Activated T-helper 1 cell treated with anti-CD3 and anti-CD28 coated beads, Interleukin-12 subunit alpha, Interleukin-12 subunit beta, Interleukin-2, Interleukin-4 antibody, amounts not matched to agents 30 ng/mL and 10 ng/mL and 1 ng/mL, durations not matched to agents 14 hours and 24 hours and 36 hours (primary cell): Measurements from ENCODE around the gene RPRD1A. TPM values are rescaled to one million over a fixed set of nuclear protein-coding genes. Genes with fewer than 3 reads are reported as not detected.

Experiments used
- DNase-seq: peaks from one replicate; pipeline ENCODE4 v3.0.0; 2021; ENCODE audit warnings: low spot score
- H3K27ac Mint-ChIP-seq: one replicate; pipeline ENCODE4 v1.8.0; 2021; ENCODE audit warnings: mild to moderate bottlenecking, mixed read lengths
- H3K27me3 Mint-ChIP-seq: one replicate; pipeline ENCODE4 v1.8.0; 2022; ENCODE audit warnings: mild to moderate bottlenecking, moderate library complexity, mixed read lengths; ENCODE audit not compliant: insufficient read depth
- H3K36me3 Mint-ChIP-seq: one replicate; pipeline ENCODE4 v1.8.0; 2021; ENCODE audit warnings: low read depth, mixed read lengths
- H3K4me1 Mint-ChIP-seq: one replicate; pipeline ENCODE4 v1.8.0; 2021; ENCODE audit warnings: low read depth, mixed read lengths
- H3K4me3 Mint-ChIP-seq: one replicate; pipeline ENCODE4 v1.8.0; 2021; ENCODE audit warnings: mild to moderate bottlenecking, moderate library complexity, mixed read lengths
- H3K9me3 Mint-ChIP-seq: one replicate; pipeline ENCODE4 v1.8.0; 2021; ENCODE audit warnings: mixed read lengths
- intact Hi-C: fragments of 100-400 bp; cut with micrococcal nuclease; formaldehyde crosslinking; loops from one replicate; pipeline ENCODE4 v1.15.1; 2024
- total RNA-seq: library from RNA; stranded (reverse); gene quantifications from 2 replicates; pipeline ENCODE4 v1.2.3, GENCODE V29; 2022

The RPRD1A gene
- total RNA-seq, 1 donor from 2014 or later = 20.5 TPM

- no peak overlapping the region for H3K4me3 Mint-ChIP-seq
- no peak for DNase-seq
- no peaks in the 10 kb centered on the region for H3K9me3 Mint-ChIP-seq
- H3K27me3 Mint-ChIP-seq = peaks cover 12% of the 10 kb centered on the region
- H3K4me1 Mint-ChIP-seq = peaks cover 11% of the 10 kb centered on the region
- intact Hi-C loops = no loop called here
- no peaks in the 10 kb centered on the region for H3K36me3 Mint-ChIP-seq
- H3K27ac Mint-ChIP-seq = no peak overlapping the region
These were observed 119.3 kb downstream of the RPRD1A start for GRCh38 chr18:35948080-35948479.

DNA sequence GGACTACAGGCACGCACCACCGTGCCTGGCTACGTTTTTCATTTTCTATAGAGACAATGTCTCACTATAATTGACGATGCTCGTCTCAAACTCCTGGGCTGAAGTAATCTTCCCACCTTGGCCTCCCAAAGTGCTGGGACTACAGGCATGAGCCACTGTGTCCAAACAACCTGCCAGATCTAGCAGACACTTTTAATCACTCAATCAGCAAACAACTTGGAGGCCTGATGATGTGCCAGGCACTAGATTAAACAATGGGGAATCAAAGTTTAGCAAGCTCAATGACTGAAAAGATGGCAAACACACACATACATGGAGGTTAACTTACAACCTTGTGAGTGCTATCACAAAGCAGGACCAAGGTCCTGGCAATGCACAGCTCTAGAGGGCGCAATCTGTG is 124.7 kb downstream of the RPRD1A start:
- no peaks in the 10 kb centered on the region for H3K4me1 Mint-ChIP-seq
- H3K27me3 Mint-ChIP-seq = no peaks in the 10 kb centered on the region
- DNase-seq = no peak
- H3K27ac Mint-ChIP-seq = no peak overlapping the region
- no peaks in the 10 kb centered on the region for H3K36me3 Mint-ChIP-seq
- no peaks in the 10 kb centered on the region for H3K9me3 Mint-ChIP-seq
- no peak overlapping the region for H3K4me3 Mint-ChIP-seq
- intact Hi-C loops = no loop called here

DNA sequence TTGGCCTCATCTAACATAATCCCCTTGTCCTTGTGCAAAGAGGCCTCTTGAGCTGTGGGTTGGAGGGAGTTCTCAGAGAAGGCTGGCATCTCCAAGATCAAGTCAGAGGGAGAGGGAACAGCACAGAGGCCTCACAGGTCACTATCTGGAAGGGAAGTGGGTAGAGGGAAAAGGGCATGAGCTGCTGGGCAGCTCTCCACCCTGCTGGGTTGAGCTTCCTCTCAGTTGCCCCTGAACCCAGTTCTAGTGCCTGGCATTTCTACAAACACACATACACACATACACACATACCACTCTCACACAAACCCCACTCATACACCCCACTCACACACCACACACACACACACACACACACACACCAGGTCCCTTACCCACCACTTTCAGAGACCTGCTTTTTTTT is 125.2 kb downstream of the RPRD1A start:
- no peak overlapping the region for H3K4me3 Mint-ChIP-seq
- intact Hi-C loops = no loop called here
- no peaks in the 10 kb centered on the region for H3K9me3 Mint-ChIP-seq
- no peak overlapping the region for H3K27ac Mint-ChIP-seq
- no peaks in the 10 kb centered on the region for H3K27me3 Mint-ChIP-seq
- H3K36me3 Mint-ChIP-seq = no peaks in the 10 kb centered on the region
- H3K4me1 Mint-ChIP-seq = no peaks in the 10 kb centered on the region
- DNase-seq = no peak

- intact Hi-C loops = no loop called here
- no peaks in the 10 kb centered on the region for H3K27me3 Mint-ChIP-seq
- H3K36me3 Mint-ChIP-seq = no peaks in the 10 kb centered on the region
- H3K4me1 Mint-ChIP-seq = no peaks in the 10 kb centered on the region
- H3K9me3 Mint-ChIP-seq = no peaks in the 10 kb centered on the region
- no peak for DNase-seq
- no peak overlapping the region for H3K4me3 Mint-ChIP-seq
- no peak overlapping the region for H3K27ac Mint-ChIP-seq
These were observed 126.1 kb downstream of the RPRD1A start for GRCh38 chr18:35941299-35941698.

Other genes with a start within 250 kb of the RPRD1A start
- 53.5 and 54.4 TPM in 2 replicates for gene SLC39A6, start 61.8 kb upstream of the RPRD1A start, total RNA-seq
- 97.1 and 104 TPM in 2 replicates for gene ELP2, start 62.3 kb upstream of the RPRD1A start, total RNA-seq
- 0.17 and 0.47 TPM in 2 replicates for gene MOCOS, start 119.9 kb upstream of the RPRD1A start, total RNA-seq
- gene FHOD3, start 230.2 kb upstream of the RPRD1A start, total RNA-seq = not detected in 2 replicates